CD4-positive, alpha-beta memory T cell (primary cell): ENCODE results near the gene SFXN3. TPM values are rescaled to one million over a fixed set of nuclear protein-coding genes. Genes with fewer than 3 reads are reported as not detected.

Experiments
- CTCF ChIA-PET: fragments of 350-600 bp; sonication (Branson Sonifier 250); formaldehyde crosslinking; loops from one replicate; lab custom pipeline; 2021; ENCODE audit warnings: inconsistent platforms; ENCODE audit not compliant: partially characterized antibody; lab: Charles Lee
- POLR2A ChIA-PET: fragments of 350-600 bp; sonication (Branson Sonifier 250); formaldehyde crosslinking; loops from one replicate; lab custom pipeline; 2021; ENCODE audit not compliant: partially characterized antibody; lab: Charles Lee
- DNase-seq, 5 donors: peaks; one replicate each; pipeline versions ENCODE4 v3.0.0 to v3.0.0-alpha.2; 2020 to 2022; ENCODE audit warnings: mixed read lengths in 1 of 5
- H3K27ac ChIP-seq: one replicate; pipeline ENCODE4 v1.7.0; 2013; ENCODE audit warnings: low read depth, low read length
- H3K27me3 ChIP-seq: 2 replicates; pipeline ENCODE4 v1.7.0; 2013; ENCODE audit warnings: mild to moderate bottlenecking, low read length, moderate library complexity; ENCODE audit not compliant: insufficient read depth
- H3K36me3 ChIP-seq: 2 replicates; pipeline ENCODE4 v1.7.0; 2013; ENCODE audit warnings: mild to moderate bottlenecking, low read length, moderate library complexity; ENCODE audit not compliant: insufficient read depth
- H3K4me1 ChIP-seq: 2 replicates; pipeline ENCODE4 v1.7.0; 2013; ENCODE audit warnings: mild to moderate bottlenecking, low read length, moderate library complexity; ENCODE audit not compliant: insufficient read depth
- H3K4me3 ChIP-seq, 2 donors: one replicate each; pipeline ENCODE4 v1.7.0; 2013; ENCODE audit warnings: low read length in 2 of 2, mild to moderate bottlenecking in 1 of 2
- H3K9me3 ChIP-seq, 2 donors: one replicate each; pipeline ENCODE4 v1.7.0; 2013; ENCODE audit warnings: low read length in 2 of 2, control low read depth in 1 of 2; ENCODE audit not compliant: control insufficient read depth in 1 of 2
- H3K27ac Mint-ChIP-seq, 7 donors: one replicate each; pipeline ENCODE4 v1.8.0; 2020 to 2021; ENCODE audit warnings: mixed read lengths in 7 of 7, mild to moderate bottlenecking in 6 of 7, inconsistent platforms in 3 of 7, moderate library complexity in 3 of 7
- H3K27me3 Mint-ChIP-seq, 2 donors: one replicate each; pipeline ENCODE4 v1.8.0; 2020 to 2021; ENCODE audit warnings: mixed read lengths in 2 of 2
- H3K36me3 Mint-ChIP-seq, 2 donors: one replicate each; pipeline ENCODE4 v1.8.0; 2020 to 2021; ENCODE audit warnings: mixed read lengths in 2 of 2, inconsistent platforms in 1 of 2, mild to moderate bottlenecking in 1 of 2
- H3K4me1 Mint-ChIP-seq, 4 donors: one replicate each; pipeline ENCODE4 v1.8.0; 2020 to 2021; ENCODE audit warnings: mixed read lengths in 4 of 4, mild to moderate bottlenecking in 1 of 4
- H3K4me3 Mint-ChIP-seq, 8 donors: one replicate each; pipeline ENCODE4 v1.8.0; 2020 to 2021; ENCODE audit warnings: mixed read lengths in 8 of 8, mild to moderate bottlenecking in 7 of 8, moderate library complexity in 6 of 8, inconsistent platforms in 3 of 8
- H3K9me3 Mint-ChIP-seq, 8 donors: one replicate each; pipeline ENCODE4 v1.8.0; 2020 to 2021; ENCODE audit warnings: mixed read lengths in 8 of 8, mild to moderate bottlenecking in 5 of 8, inconsistent platforms in 3 of 8, moderate library complexity in 1 of 8
- intact Hi-C: fragments of 100-400 bp; cut with micrococcal nuclease; formaldehyde crosslinking; loops from one replicate; pipeline ENCODE4 v1.15.1; 2023
- polyA plus RNA-seq, 2 donors: library from polyadenylated mRNA; unstranded; fragments of 300-500 nt; fragmentation: Illumina TruSeq; gene quantifications; one replicate each; pipeline ENCODE4 v1.2.3, GENCODE V29; 2021
- total RNA-seq, 2 experiments: library from RNA; stranded (reverse); gene quantifications; one replicate each; pipeline ENCODE4 v1.2.3, GENCODE V29; 2021

The SFXN3 gene
- total and polyA plus RNA-seq, 4 experiments from 2014 or later: 10.8 to 123 (median 69.5) TPM

DNA sequence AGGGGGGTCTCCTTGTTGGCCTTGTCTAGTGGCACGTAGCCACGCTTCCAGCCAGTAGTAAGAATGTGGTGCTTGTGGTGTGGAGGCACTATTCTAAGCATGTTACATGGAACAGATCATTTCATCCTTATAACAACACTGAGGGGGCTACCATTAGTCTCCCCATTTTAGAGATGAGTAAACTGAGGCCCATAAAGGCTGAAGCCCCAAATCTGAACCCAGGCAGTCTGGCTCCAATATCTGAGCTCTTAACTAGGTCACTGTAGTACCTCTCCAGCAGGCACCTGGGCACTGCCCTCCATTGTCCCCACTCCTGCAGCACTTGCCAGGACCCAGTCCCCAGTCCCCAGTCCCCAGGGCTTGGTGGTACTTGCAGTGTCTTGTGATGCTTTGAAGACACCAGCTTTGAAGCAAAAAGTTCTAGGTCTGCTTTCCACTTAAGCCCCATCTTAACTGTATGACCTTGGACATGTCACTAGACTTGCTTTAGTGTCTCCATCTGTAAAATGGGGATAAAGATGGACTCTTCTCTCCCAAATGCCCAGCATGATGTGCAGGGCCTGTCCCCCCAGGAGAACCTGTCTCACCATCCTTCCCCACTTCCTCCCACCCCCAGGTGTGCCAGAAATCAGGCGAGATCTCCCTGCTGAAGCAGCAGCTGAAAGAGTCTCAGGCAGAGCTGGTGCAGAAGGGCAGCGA, 25.0 kb upstream of the SFXN3 start:
- Histone ChIP-seq H3K27me3 (no peaks in the 10 kb centered on the region), H3K4me3 (no peak overlapping the region), H3K27ac (no peak overlapping the region), H3K36me3 (no peaks in the 10 kb centered on the region), H3K4me1 (no peaks in the 10 kb centered on the region), H3K9me3 (no peaks in the 10 kb centered on the region)
- no peaks in the 10 kb centered on the region for H3K9me3 Mint-ChIP-seq
- intact Hi-C loops: no loop called here
- ChIA-PET POLR2A (interaction anchor here (1.5 to 1.6 kb wide), 2 partner anchors 8 to 9 kb away, joined by 3 to 4 read pairs; no protein-coding TSS in a partner anchor), CTCF (interaction anchor here (1.0 to 2.0 kb wide), 4 partner anchors 9 to 59 kb away, joined by 3 to 18 read pairs (median 6); partner anchors contain the start of genes PDZD7 and SFXN3)
- no peak overlapping the region for H3K4me3 Mint-ChIP-seq
- no peak for DNase-seq
- H3K27ac Mint-ChIP-seq: no peak overlapping the region
- peaks cover 0 to 12% of the 10 kb centered on the region in 2 donors for H3K36me3 Mint-ChIP-seq
- H3K27me3 Mint-ChIP-seq: no peaks in the 10 kb centered on the region
- H3K4me1 Mint-ChIP-seq: peaks cover 2 to 3% (median 3%) of the 10 kb centered on the region in 4 donors

DNA sequence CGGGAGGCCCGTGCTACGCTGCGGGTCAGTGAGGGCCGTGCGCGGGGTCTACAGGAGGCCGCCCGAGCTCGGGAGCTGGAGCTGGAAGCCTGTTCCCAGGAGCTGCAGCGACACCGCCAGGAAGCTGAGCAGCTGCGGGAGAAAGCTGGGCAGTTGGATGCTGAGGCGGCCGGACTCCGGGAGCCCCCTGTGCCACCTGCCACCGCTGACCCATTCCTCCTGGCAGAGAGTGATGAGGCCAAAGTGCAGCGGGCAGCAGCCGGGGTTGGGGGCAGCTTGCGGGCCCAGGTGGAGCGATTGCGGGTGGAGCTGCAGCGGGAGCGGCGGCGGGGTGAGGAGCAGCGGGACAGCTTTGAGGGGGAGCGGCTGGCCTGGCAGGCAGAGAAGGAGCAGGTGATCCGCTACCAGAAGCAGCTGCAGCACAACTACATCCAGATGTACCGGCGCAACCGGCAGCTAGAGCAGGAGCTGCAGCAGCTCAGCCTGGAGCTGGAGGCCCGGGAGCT, 24.4 kb upstream of the SFXN3 start:
- no peak overlapping the region for H3K4me3 Mint-ChIP-seq
- intact Hi-C loops: no loop called here
- CTCF ChIA-PET: interaction anchor here (1.0 to 2.0 kb wide), 4 partner anchors 9 to 60 kb away, joined by 3 to 18 read pairs (median 4); partner anchors contain the start of genes PDZD7 and SFXN3

DNA sequence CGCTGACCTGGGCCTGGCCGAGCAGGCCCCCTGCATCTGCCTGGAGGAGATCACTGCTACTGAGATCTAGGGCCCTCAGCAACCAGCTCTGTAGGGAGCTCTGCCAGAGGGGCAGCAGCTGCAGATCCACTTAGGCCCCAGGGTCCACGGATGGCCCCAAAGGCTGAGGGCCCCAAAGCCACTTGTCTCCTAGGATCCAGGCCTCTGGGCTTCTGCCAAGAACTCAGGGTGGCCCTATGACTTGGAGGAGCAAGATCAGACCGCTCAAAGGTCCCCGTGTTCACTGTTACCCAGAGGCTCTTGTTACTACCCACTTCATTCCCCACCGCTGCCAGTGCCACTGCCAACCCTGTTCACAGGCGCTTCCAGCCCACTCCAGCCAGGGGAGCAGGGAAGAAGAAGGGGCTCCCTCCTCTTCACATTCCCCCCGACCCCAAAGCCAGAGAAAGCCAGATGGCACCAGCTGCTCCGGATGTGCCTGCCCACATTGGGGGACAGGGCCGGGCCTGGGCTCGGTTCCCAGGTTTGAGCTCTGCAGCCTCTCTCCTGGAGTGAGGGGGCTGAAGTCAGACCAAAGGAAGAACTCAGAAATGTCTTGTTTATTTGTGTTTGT, 23.8 kb upstream of the SFXN3 start:
- H3K27ac ChIP-seq: no peak overlapping the region
- no peaks in the 10 kb centered on the region for H3K9me3 ChIP-seq
- ChIA-PET CTCF (interaction anchor here (1.0 to 2.0 kb wide), 5 partner anchors 9 to 60 kb away, joined by 3 to 18 read pairs (median 3); partner anchors contain the start of genes PDZD7 and SFXN3), POLR2A (interaction anchor here (1.5 to 1.6 kb wide), 2 partner anchors 9 to 10 kb away, joined by 3 to 4 read pairs; no protein-coding TSS in a partner anchor)
- Mint-ChIP-seq H3K4me3 (no peak overlapping the region), H3K27me3 (no peaks in the 10 kb centered on the region), H3K9me3 (no peaks in the 10 kb centered on the region), H3K36me3 (peaks cover 0 to 12% of the 10 kb centered on the region in 2 donors), H3K4me1 (no peaks in the 10 kb centered on the region), H3K27ac (no peak overlapping the region)
- H3K27me3 ChIP-seq: no peaks in the 10 kb centered on the region
- intact Hi-C loops: no loop called here
- H3K36me3 ChIP-seq: no peaks in the 10 kb centered on the region
- H3K4me1 ChIP-seq: no peaks in the 10 kb centered on the region
- no peak for DNase-seq
- H3K4me3 ChIP-seq: no peak overlapping the region

More for the DNA sequence above, 24.4 kb upstream of the SFXN3 start:
- no peaks in the 10 kb centered on the region for H3K9me3 ChIP-seq
- DNase-seq: no peak
- Mint-ChIP-seq H3K36me3 (peaks cover 0 to 12% of the 10 kb centered on the region in 2 donors), H3K27ac (no peak overlapping the region), H3K27me3 (no peaks in the 10 kb centered on the region), H3K4me1 (no peaks in the 10 kb centered on the region), H3K9me3 (no peaks in the 10 kb centered on the region)
- H3K4me3 ChIP-seq: no peak overlapping the region
- no peak overlapping the region for H3K27ac ChIP-seq
- H3K36me3 ChIP-seq: no peaks in the 10 kb centered on the region
- H3K4me1 ChIP-seq: no peaks in the 10 kb centered on the region
- H3K27me3 ChIP-seq: no peaks in the 10 kb centered on the region
- POLR2A ChIA-PET: interaction anchor here (1.5 to 1.6 kb wide), 2 partner anchors 9 to 10 kb away, joined by 3 to 4 read pairs; no protein-coding TSS in a partner anchor

DNA sequence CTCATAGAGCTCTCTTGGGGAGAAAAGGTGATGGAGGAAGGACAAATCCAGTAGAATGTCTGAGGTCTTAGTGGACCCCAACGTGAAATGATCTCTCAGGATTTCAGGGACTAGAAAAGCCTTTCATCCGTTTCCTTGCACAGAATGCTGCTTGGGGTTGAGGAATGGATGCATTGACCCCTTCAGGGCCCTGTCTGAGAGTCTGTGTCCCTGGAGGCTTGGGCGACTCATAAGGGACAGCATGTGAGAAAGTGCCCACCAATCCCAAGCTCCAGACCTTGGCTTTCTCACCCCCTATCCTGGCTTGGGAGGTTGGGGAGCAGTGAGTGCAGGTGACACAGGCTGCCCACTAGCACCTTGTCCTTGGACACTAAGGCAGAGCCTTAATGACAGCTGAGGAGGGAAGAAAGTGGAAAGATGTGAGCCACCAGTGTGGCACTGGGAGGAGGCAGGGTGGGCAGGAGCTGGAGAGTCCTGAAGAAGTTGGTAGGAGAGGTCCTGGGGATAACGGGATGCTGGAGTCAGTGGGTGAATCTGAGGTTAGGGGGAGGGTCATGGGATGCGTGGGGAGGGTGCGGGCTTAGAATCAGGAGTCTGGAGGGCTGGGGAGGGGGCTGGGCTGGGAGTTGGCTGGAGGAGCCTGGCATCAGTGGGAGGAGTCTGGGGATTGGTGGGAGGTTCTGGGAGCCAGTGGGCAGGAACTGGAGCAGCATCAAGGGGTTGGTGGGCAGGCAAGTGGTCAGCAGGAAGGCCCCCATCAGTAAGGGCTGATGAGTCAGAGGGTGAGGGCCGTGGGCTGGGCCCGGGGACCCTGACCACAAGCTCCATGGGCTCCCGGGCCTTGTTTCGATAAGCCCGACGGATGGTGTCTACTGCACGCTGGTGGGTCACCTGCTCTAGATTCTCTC, 22.9 kb upstream of the SFXN3 start:
- Mint-ChIP-seq H3K9me3 (no peaks in the 10 kb centered on the region), H3K4me3 (no peak overlapping the region), H3K4me1 (peaks cover 5 to 6% (median 6%) of the 10 kb centered on the region in 4 donors), H3K27me3 (peaks cover 3 to 5% of the 10 kb centered on the region in 2 donors), H3K36me3 (peaks cover 0 to 9% of the 10 kb centered on the region in 2 donors), H3K27ac (peak overlapping the region in 1 of 7 donors; percentile 42)
- ChIA-PET CTCF (interaction anchor here (1.3 to 4.3 kb wide), 4 partner anchors 8 to 11 kb away, joined by 3 to 30 read pairs (median 12); no protein-coding TSS in a partner anchor), POLR2A (interaction anchor here (0.9 to 1.1 kb wide), 2 partner anchors 11 to 23 kb away, joined by 3 to 4 read pairs; partner anchors contain the start of genes PDZD7 and SFXN3)
- Histone ChIP-seq H3K4me3 (no peak overlapping the region), H3K27ac (no peak overlapping the region), H3K36me3 (no peaks in the 10 kb centered on the region), H3K9me3 (no peaks in the 10 kb centered on the region), H3K27me3 (no peaks in the 10 kb centered on the region), H3K4me1 (peaks cover 8% of the 10 kb centered on the region)
- no peak for DNase-seq
- intact Hi-C loops: no loop called here

DNA sequence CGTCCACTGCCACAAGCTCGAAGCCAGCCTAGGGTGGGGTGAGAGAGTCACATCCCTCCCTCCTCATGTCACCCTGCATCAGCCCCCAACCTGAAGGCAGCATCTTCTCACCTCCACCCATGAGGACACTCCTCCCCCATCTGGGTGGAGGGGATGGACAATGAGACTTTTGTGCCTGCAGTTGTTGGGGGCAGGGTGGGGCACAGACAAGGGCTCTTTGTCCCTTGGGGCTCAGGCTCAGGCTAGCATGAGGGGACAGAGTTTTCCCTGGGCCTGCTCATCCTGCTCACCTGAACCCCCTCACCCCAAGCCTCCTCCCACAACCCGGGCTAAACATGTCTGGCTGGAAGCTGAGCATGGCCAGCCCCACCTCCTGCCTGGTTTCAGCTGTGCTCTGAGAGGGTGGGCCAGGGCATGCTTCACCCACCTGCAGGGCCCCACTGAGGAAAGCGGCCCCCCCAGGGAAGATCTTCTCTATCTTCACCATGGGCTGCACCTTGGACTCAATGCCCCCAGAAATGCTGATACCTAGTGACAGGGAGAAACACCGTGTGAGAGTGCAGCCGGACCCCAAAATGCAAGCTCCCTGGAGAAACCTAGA, 22.1 kb upstream of the SFXN3 start:
- Histone ChIP-seq H3K4me3 (no peak overlapping the region), H3K27me3 (no peaks in the 10 kb centered on the region), H3K4me1 (peaks cover 12% of the 10 kb centered on the region), H3K36me3 (no peaks in the 10 kb centered on the region), H3K27ac (no peak overlapping the region), H3K9me3 (no peaks in the 10 kb centered on the region)
- ChIA-PET CTCF (interaction anchor here (2.6 to 4.3 kb wide), 2 partner anchors 10 to 11 kb away, joined by 7 to 30 read pairs; no protein-coding TSS in a partner anchor), POLR2A (interaction anchor here (0.9 to 1.1 kb wide), 2 partner anchors 12 to 22 kb away, joined by 3 to 4 read pairs; partner anchors contain the start of genes PDZD7 and SFXN3)
- Mint-ChIP-seq H3K36me3 (peaks cover 0 to 5% of the 10 kb centered on the region in 2 donors), H3K27me3 (peaks cover 3 to 6% of the 10 kb centered on the region in 2 donors), H3K27ac (no peak overlapping the region), H3K4me1 (peaks cover 7 to 8% (median 8%) of the 10 kb centered on the region in 4 donors), H3K9me3 (no peaks in the 10 kb centered on the region), H3K4me3 (no peak overlapping the region)
- intact Hi-C loops: no loop called here
- no peak for DNase-seq

DNA sequence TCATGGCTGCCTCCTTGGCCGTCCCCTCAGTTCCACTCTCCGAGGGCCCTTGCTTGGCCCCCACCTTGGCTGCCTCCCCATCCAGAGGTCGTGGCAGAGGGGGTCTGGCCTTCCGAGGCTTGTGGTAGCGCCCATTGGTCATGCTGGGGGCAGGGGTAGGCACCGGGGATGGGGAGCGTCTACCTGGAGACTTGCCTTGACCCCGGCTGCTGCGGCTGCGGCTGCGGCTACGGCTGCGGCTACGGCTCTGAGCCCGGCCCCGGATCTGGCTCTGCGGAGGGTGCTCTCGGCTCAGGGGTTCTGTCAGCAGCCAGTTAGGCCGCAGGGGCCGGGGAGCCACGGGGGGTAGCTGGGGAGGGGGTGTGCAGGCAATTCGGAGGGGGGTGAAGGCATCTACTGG, 20.7 kb upstream of the SFXN3 start:
- peaks cover 5 to 11% of the 10 kb centered on the region in 2 donors for H3K27me3 Mint-ChIP-seq
- H3K27ac Mint-ChIP-seq: no peak overlapping the region
- no peaks in the 10 kb centered on the region for H3K27me3 ChIP-seq
- intact Hi-C loops: loop anchor here (5.0 kb wide), 1 partner anchor 98 kb away; the partner anchor contains the start of gene SLF2
- no peak for DNase-seq
- H3K4me3 Mint-ChIP-seq: no peak overlapping the region
- no peak overlapping the region for H3K27ac ChIP-seq
- H3K36me3 ChIP-seq: no peaks in the 10 kb centered on the region
- POLR2A ChIA-PET: no interaction called here
- H3K4me3 ChIP-seq: no peak overlapping the region
- no peaks in the 10 kb centered on the region for H3K9me3 ChIP-seq
- H3K4me1 Mint-ChIP-seq: peaks cover 10 to 15% (median 13%) of the 10 kb centered on the region in 4 donors
- peaks cover 0 to 5% of the 10 kb centered on the region in 2 donors for H3K36me3 Mint-ChIP-seq
- CTCF ChIA-PET: interaction anchor here (0.6 to 4.3 kb wide), 5 partner anchors 9 to 35 kb away, joined by 3 to 30 read pairs (median 6); no protein-coding TSS in a partner anchor
- H3K4me1 ChIP-seq: peaks cover 19% of the 10 kb centered on the region
- H3K9me3 Mint-ChIP-seq: no peaks in the 10 kb centered on the region
